Testis (tissue), 3 donors: ENCODE measurements around the gene HYAL1. TPM values are rescaled to one million over a fixed set of nuclear protein-coding genes. Genes with fewer than 3 reads are reported as not detected.
A peak's percentile ranks its signal among the peaks of the same experiment; 100 is the strongest.

ENCODE experiments used
- DNase-seq: peaks from one replicate; pipeline ENCODE4 v3.0.0-alpha.2; 2019
- H3K27ac ChIP-seq, 2 donors: fragments of 200-600 bp; sonication (generic); one replicate each; pipeline ENCODE4 v1.5.1; 2019
- H3K27me3 ChIP-seq: fragments of 200-600 bp; sonication (generic); one replicate; pipeline ENCODE4 v1.5.1; 2019
- H3K36me3 ChIP-seq: fragments of 200-600 bp; sonication (generic); one replicate; pipeline ENCODE4 v1.5.1; 2017; ENCODE audit warnings: low read depth; ENCODE audit errors: missing control alignments
- H3K4me1 ChIP-seq: fragments of 200-600 bp; sonication (generic); one replicate; pipeline ENCODE4 v1.5.1; 2019
- H3K4me3 ChIP-seq, 2 donors: fragments of 200-600 bp; sonication (generic); one replicate each; pipeline ENCODE4 v1.5.1; 2017 to 2019
- H3K9me3 ChIP-seq: fragments of 200-600 bp; sonication (generic); one replicate; pipeline ENCODE4 v1.5.1; 2017
- POLR2A ChIP-seq: fragments of 450-650 bp; IDR thresholded peaks from one replicate; pipeline ENCODE4 v1.6.1; 2017; ENCODE audit warnings: antibody characterized with exemption, mild to moderate bottlenecking, moderate library complexity
- WGBS, 2 donors: methylation state at CpG; one replicate each; pipeline ENCODE4 v1.1.5; 2018; 5-methylcytosine and 5-hydroxymethylcytosine counted together
- intact Hi-C: fragments of 100-400 bp; cut with DNase I; formaldehyde crosslinking; loops from one replicate; pipeline ENCODE4 v1.15.1; 2023; ENCODE audit warnings: low total_unique reads
- polyA plus RNA-seq: library from polyadenylated mRNA; stranded (reverse); fragments of 350-450 nt; fragmentation: Illumina TruSeq; extraction: RNeasy Lipid Tissue Mini Kit (QIAGEN cat#74804); gene quantifications from one replicate; pipeline ENCODE4 v1.2.3, GENCODE V29; 2014; ENCODE audit warnings: low read depth, low replicate concordance; ENCODE audit not compliant: insufficient read depth
- total RNA-seq, 2 donors: library from RNA; depleted of rRNA; stranded (reverse); fragments of >200 nt; gene quantifications; one replicate each; pipeline ENCODE4 v1.2.3, GENCODE V29; 2016
- TF ChIP-seq, protein P1 (sequence below), 3 experiments: fragments of 450-650 bp in 2 of 3; fragments of 200-600 bp in 1 of 3; sonication (generic) in 1 of 3; IDR thresholded peaks; one replicate each; pipeline ENCODE4 v1.5.1; 2016 to 2019; ENCODE audit warnings: antibody characterized with exemption in 3 of 3, mild to moderate bottlenecking in 2 of 3, moderate library complexity in 1 of 3

HYAL1 gene
- total and polyA plus RNA-seq, 3 donors from 2014 or later, result 2.7 to 3.7 (median 3.2) TPM

DNA sequence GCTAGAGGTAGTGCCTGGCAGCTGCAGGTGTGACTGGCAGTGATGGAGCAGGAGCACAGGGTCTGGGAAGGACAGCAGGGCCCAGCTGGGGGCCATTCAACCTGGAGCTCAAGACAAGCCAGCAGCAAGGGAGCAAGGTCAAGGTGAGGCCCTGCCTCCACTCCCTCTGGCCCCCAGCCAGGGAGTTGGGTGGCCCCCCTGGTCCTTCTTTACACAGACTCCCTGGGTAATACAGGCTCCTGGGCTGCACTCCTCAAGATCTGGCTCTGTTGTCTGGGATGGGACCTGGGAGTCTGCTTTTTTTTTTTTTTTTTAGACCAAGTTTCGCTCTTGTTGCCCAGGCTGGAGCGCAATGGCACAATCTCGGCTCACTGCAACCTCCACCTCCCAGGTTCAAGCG, 52.9 kb downstream of the HYAL1 start:
- Histone ChIP-seq H3K36me3 (no peaks in the 10 kb centered on the region), H3K4me1 (peaks cover 50% of the 10 kb centered on the region), H3K27ac (peak overlapping the region in 1 of 2 donors; percentile 2), H3K9me3 (no peaks in the 10 kb centered on the region), H3K4me3 (no peak overlapping the region), H3K27me3 (no peaks in the 10 kb centered on the region)
- intact Hi-C loops, result loop anchor here (10.0 kb wide), 1 partner anchor 74 kb away; the partner anchor contains the start of genes HYAL2 and TUSC2
- TF ChIP-seq, protein P1, sequence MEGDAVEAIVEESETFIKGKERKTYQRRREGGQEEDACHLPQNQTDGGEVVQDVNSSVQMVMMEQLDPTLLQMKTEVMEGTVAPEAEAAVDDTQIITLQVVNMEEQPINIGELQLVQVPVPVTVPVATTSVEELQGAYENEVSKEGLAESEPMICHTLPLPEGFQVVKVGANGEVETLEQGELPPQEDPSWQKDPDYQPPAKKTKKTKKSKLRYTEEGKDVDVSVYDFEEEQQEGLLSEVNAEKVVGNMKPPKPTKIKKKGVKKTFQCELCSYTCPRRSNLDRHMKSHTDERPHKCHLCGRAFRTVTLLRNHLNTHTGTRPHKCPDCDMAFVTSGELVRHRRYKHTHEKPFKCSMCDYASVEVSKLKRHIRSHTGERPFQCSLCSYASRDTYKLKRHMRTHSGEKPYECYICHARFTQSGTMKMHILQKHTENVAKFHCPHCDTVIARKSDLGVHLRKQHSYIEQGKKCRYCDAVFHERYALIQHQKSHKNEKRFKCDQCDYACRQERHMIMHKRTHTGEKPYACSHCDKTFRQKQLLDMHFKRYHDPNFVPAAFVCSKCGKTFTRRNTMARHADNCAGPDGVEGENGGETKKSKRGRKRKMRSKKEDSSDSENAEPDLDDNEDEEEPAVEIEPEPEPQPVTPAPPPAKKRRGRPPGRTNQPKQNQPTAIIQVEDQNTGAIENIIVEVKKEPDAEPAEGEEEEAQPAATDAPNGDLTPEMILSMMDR (IDR thresholded peaks at IDR 0.05), result no peak
- no peak for TF ChIP-seq POLR2A
- no peak for DNase-seq
- 71 to 73% methylated on average over 4 of the region's 4 CpGs for WGBS, 2 donors

Other genes with a start within 250 kb of the HYAL1 start
- 100 to 1,000 TPM; 341 to 368 TPM for gene RBM5, start 214.7 kb downstream of the HYAL1 start, total RNA-seq
- gene RBM5, start 214.7 kb downstream of the HYAL1 start, polyA plus RNA-seq, result 214 TPM
- 1 to 10 TPM; 6.9 to 8.3 TPM for gene SEMA3F, start 148.2 kb downstream of the HYAL1 start, total RNA-seq
- gene SEMA3F, start 148.2 kb downstream of the HYAL1 start, polyA plus RNA-seq, result 7.5 TPM
- gene GNAT1, start 112.0 kb downstream of the HYAL1 start, total RNA-seq, result 1 to 10 TPM in 1 of 2 donors, under 1 TPM in 1; 0.93 to 1.2 TPM
- 2.3 TPM for gene GNAT1, start 112.0 kb downstream of the HYAL1 start, polyA plus RNA-seq
- gene SLC38A3, start 98.3 kb downstream of the HYAL1 start, total RNA-seq, result 1 to 10 TPM; 4.3 to 5.4 TPM
- 3.4 TPM for gene SLC38A3, start 98.3 kb downstream of the HYAL1 start, polyA plus RNA-seq
- gene GNAI2, start 67.4 kb downstream of the HYAL1 start, total RNA-seq, result 100 to 1,000 TPM; 239 to 343 TPM
- 238 TPM for gene GNAI2, start 67.4 kb downstream of the HYAL1 start, polyA plus RNA-seq
- gene SEMA3B, start 34.4 kb downstream of the HYAL1 start, total RNA-seq, result 10 to 100 TPM; 12.9 to 26.7 TPM
- gene SEMA3B, start 34.4 kb downstream of the HYAL1 start, polyA plus RNA-seq, result 30.2 TPM
- gene LSMEM2, start 24.5 kb downstream of the HYAL1 start, total RNA-seq, result 1 to 10 TPM; 1.5 to 3.2 TPM
- 2.6 TPM for gene LSMEM2, start 24.5 kb downstream of the HYAL1 start, polyA plus RNA-seq
- gene IFRD2, start 11.1 kb downstream of the HYAL1 start, total RNA-seq, result 10 to 100 TPM; 55.3 to 60.9 TPM
- 42.3 TPM for gene IFRD2, start 11.1 kb downstream of the HYAL1 start, polyA plus RNA-seq
- 10 to 100 TPM; 13.8 to 25.2 TPM for gene HYAL3, start 4.2 kb downstream of the HYAL1 start, total RNA-seq
- gene HYAL3, start 4.2 kb downstream of the HYAL1 start, polyA plus RNA-seq, result 27.9 TPM
- 10 to 100 TPM; 37.9 to 79.4 TPM for gene NAA80, start 4.2 kb downstream of the HYAL1 start, total RNA-seq
- gene NAA80, start 4.2 kb downstream of the HYAL1 start, polyA plus RNA-seq, result 72.4 TPM
- 100 to 1,000 TPM in 1 of 2 donors, 10 to 100 TPM in 1; 90.9 to 111 TPM for gene HYAL2, start 19.2 kb upstream of the HYAL1 start, total RNA-seq
- gene HYAL2, start 19.2 kb upstream of the HYAL1 start, polyA plus RNA-seq, result 58.6 TPM
- gene TUSC2, start 24.6 kb upstream of the HYAL1 start, total RNA-seq, result 10 to 100 TPM; 32.7 to 44.5 TPM
- gene TUSC2, start 24.6 kb upstream of the HYAL1 start, polyA plus RNA-seq, result 43.4 TPM
- gene RASSF1, start 37.3 kb upstream of the HYAL1 start, total RNA-seq, result 10 to 100 TPM; 50.0 to 52.2 TPM
- 60.1 TPM for gene RASSF1, start 37.3 kb upstream of the HYAL1 start, polyA plus RNA-seq
- gene ZMYND10, start 42.2 kb upstream of the HYAL1 start, total RNA-seq, result 100 to 1,000 TPM; 241 to 335 TPM
- 763 TPM for gene ZMYND10, start 42.2 kb upstream of the HYAL1 start, polyA plus RNA-seq
- 10 to 100 TPM; 26.9 to 29.2 TPM for gene NPRL2, start 47.2 kb upstream of the HYAL1 start, total RNA-seq
- 28.0 TPM for gene NPRL2, start 47.2 kb upstream of the HYAL1 start, polyA plus RNA-seq
- 10 to 100 TPM; 18.9 to 21.1 TPM for gene CYB561D2, start 47.3 kb upstream of the HYAL1 start, total RNA-seq
- gene CYB561D2, start 47.3 kb upstream of the HYAL1 start, polyA plus RNA-seq, result 16.0 TPM
- gene TMEM115, start 55.9 kb upstream of the HYAL1 start, total RNA-seq, result 10 to 100 TPM; 63.2 to 72.4 TPM
- gene TMEM115, start 55.9 kb upstream of the HYAL1 start, polyA plus RNA-seq, result 37.6 TPM
- 10 to 100 TPM; 16.1 to 19.3 TPM for gene CACNA2D2, start 200.1 kb upstream of the HYAL1 start, total RNA-seq
- 15.9 TPM for gene CACNA2D2, start 200.1 kb upstream of the HYAL1 start, polyA plus RNA-seq